ENCODE measurements around the gene PDIA4. TPM values are rescaled to one million over a fixed set of nuclear protein-coding genes. Genes with fewer than 3 reads are reported as not detected.
A peak's percentile ranks its signal among the peaks of the same experiment; 100 is the strongest.

PDIA4 gene
- total RNA-seq (10 to 100 TPM; 11.3 to 17.5 (median 13.8) TPM), polyA plus RNA-seq (10 to 100 TPM in 2 of 3 donors, 1 to 10 TPM in 1; 9.8 to 29.2 (median 14.5) TPM)
- long read RNA-seq, donor 1, transcript PDIA4-201 (10 exons, 2,903 nt) = major isoform, 15 of 24 reads
- long read RNA-seq, donor 1, partial matches to known transcripts = 6 of 24 reads
- long read RNA-seq, donor 1, other reads (novel, unspliced or antisense) = 3 of 24 reads
- long read RNA-seq, donor 2, transcript PDIA4-201 (10 exons, 2,903 nt) = major isoform, 27 of 38 reads
- long read RNA-seq, donor 2, partial matches to known transcripts = 6 of 38 reads
- long read RNA-seq, donor 2, other reads (novel, unspliced or antisense) = 3 of 38 reads

- intact Hi-C loops (cut with DNase I) = loop anchor here in 1 of 2 donors (5.0 to 10.0 kb wide), 2 partner anchors 146 to 256 kb away; partner anchors contain the start of gene EZH2
- DNase-seq (peak; percentile 99 to 100), ATAC-seq (peak; percentile 96 to 99 (median 96))
- H3K27me3 ChIP-seq (ENCODE audit: insufficient read depth in 3 of 3, low read length in 2 of 3) = no peaks in the 10 kb centered on the region
- peak within 1 kb of the TSS; percentile 92 for H3K27ac ChIP-seq
- WGBS, 3 donors = 0 to 1% (median 1%) methylated on average over 75 to 87 of the region's 87 CpGs
- H3K4me3 ChIP-seq = peak within 1 kb of the TSS; percentile 81
- no peaks in the 10 kb centered on the region for H3K36me3 ChIP-seq (ENCODE audit: insufficient read depth in 1 of 2, low read depth in 1 of 2)
- H3K9me3 ChIP-seq = no peaks in the 10 kb centered on the region
- H3K4me1 ChIP-seq = peaks cover 11% of the 10 kb centered on the region
- peak; percentile 34 for TF ChIP-seq CTCF (IDR thresholded peaks at IDR 0.05)
Observed at GRCh38 chr7:149028346-149029109, at the start of gene PDIA4. PDIA4 (minus strand) TSS chr7:149028505; CDS start chr7:149028408, 97 bp downstream.

GRCh38 chr7:149077594-149077993 lies 49.3 kb upstream of the PDIA4 start:
- ATAC-seq = no peak
- 83 to 90% (median 84%) methylated on average over 9 of the region's 9 CpGs for WGBS, 3 donors
- Histone ChIP-seq H3K36me3 (ENCODE audit: insufficient read depth in 1 of 2, low read depth in 1 of 2) (peaks cover 0 to 34% of the 10 kb centered on the region in 2 donors), H3K9me3 (no peaks in the 10 kb centered on the region), H3K4me3 (no peak overlapping the region), H3K27me3 (ENCODE audit: insufficient read depth in 3 of 3, low read length in 2 of 3) (no peaks in the 10 kb centered on the region), H3K27ac (no peak overlapping the region), H3K4me1 (no peaks in the 10 kb centered on the region)
- no peak for DNase-seq
- intact Hi-C loops (cut with DNase I) = no loop called here
- TF ChIP-seq CTCF (IDR thresholded peaks at IDR 0.05) = no peak

- Histone ChIP-seq H3K27me3 (ENCODE audit: insufficient read depth in 3 of 3, low read length in 2 of 3) (no peaks in the 10 kb centered on the region), H3K36me3 (ENCODE audit: insufficient read depth in 1 of 2, low read depth in 1 of 2) (peaks cover 0 to 57% of the 10 kb centered on the region in 2 donors), H3K4me3 (no peak overlapping the region), H3K9me3 (no peaks in the 10 kb centered on the region), H3K27ac (no peak overlapping the region), H3K4me1 (no peaks in the 10 kb centered on the region)
- intact Hi-C loops (cut with DNase I) = no loop called here
- 97 to 100% (median 98%) methylated on average over 2 of the region's 2 CpGs for WGBS, 3 donors
- ATAC-seq (no peak), DNase-seq (no peak)
- no peak for TF ChIP-seq CTCF (IDR thresholded peaks at IDR 0.05)
Observed at GRCh38 chr7:149075286-149075685, 47.0 kb upstream of the PDIA4 start.

- Histone ChIP-seq H3K4me3 (no peak overlapping the region), H3K27ac (no peak overlapping the region), H3K4me1 (no peaks in the 10 kb centered on the region), H3K27me3 (ENCODE audit: insufficient read depth in 3 of 3, low read length in 2 of 3) (no peaks in the 10 kb centered on the region), H3K36me3 (ENCODE audit: insufficient read depth in 1 of 2, low read depth in 1 of 2) (peaks cover 0 to 66% of the 10 kb centered on the region in 2 donors), H3K9me3 (no peaks in the 10 kb centered on the region)
- no peak for TF ChIP-seq CTCF (IDR thresholded peaks at IDR 0.05)
- WGBS, 3 donors = 72 to 80% (median 78%) methylated on average over 3 of the region's 3 CpGs
- no peak for DNase-seq
- intact Hi-C loops (cut with DNase I) = no loop called here
- no peak for ATAC-seq
Observed at GRCh38 chr7:149074116-149074885, 46.0 kb upstream of the PDIA4 start.
